ENCODE measurements around the gene SKI. TPM values are rescaled to one million over a fixed set of nuclear protein-coding genes. Genes with fewer than 3 reads are reported as not detected.
A peak's percentile ranks its signal among the peaks of the same experiment; 100 is the strongest.

SKI gene
- total RNA-seq, 1 donor from 2014 or later = 110 TPM

GRCh38 chr1:2317230-2318065 lies 89.3 kb downstream of the SKI start:
- Mint-ChIP-seq H3K4me3 (no peak overlapping the region), H3K9me3 (no peaks in the 10 kb centered on the region), H3K4me1 (peaks cover 44% of the 10 kb centered on the region), H3K36me3 (no peaks in the 10 kb centered on the region), H3K27me3 (ENCODE audit: low read depth) (no peaks in the 10 kb centered on the region), H3K27ac (peak overlapping the region; percentile 93)
- TF ChIP-seq, protein P1, sequence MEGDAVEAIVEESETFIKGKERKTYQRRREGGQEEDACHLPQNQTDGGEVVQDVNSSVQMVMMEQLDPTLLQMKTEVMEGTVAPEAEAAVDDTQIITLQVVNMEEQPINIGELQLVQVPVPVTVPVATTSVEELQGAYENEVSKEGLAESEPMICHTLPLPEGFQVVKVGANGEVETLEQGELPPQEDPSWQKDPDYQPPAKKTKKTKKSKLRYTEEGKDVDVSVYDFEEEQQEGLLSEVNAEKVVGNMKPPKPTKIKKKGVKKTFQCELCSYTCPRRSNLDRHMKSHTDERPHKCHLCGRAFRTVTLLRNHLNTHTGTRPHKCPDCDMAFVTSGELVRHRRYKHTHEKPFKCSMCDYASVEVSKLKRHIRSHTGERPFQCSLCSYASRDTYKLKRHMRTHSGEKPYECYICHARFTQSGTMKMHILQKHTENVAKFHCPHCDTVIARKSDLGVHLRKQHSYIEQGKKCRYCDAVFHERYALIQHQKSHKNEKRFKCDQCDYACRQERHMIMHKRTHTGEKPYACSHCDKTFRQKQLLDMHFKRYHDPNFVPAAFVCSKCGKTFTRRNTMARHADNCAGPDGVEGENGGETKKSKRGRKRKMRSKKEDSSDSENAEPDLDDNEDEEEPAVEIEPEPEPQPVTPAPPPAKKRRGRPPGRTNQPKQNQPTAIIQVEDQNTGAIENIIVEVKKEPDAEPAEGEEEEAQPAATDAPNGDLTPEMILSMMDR (IDR thresholded peaks at IDR 0.05; ENCODE audit: unreplicated experiment) = no peak
- no peak for DNase-seq (ENCODE audit: low spot score in 2 of 2, unreplicated experiment in 2 of 2)

- peaks cover 46% of the 10 kb centered on the region for H3K4me1 Mint-ChIP-seq
- TF ChIP-seq, protein P1 (IDR thresholded peaks at IDR 0.05; ENCODE audit: unreplicated experiment) = no peak
- DNase-seq (ENCODE audit: low spot score in 2 of 2, unreplicated experiment in 2 of 2) = no peak
- H3K9me3 Mint-ChIP-seq = no peaks in the 10 kb centered on the region
- H3K27me3 Mint-ChIP-seq (ENCODE audit: low read depth) = no peaks in the 10 kb centered on the region
- no peaks in the 10 kb centered on the region for H3K36me3 Mint-ChIP-seq
- no peak overlapping the region for H3K4me3 Mint-ChIP-seq
- H3K27ac Mint-ChIP-seq = peak overlapping the region; percentile 87
Measured at GRCh38 chr1:2318314-2319278, 90.5 kb downstream of the SKI start.

DNA sequence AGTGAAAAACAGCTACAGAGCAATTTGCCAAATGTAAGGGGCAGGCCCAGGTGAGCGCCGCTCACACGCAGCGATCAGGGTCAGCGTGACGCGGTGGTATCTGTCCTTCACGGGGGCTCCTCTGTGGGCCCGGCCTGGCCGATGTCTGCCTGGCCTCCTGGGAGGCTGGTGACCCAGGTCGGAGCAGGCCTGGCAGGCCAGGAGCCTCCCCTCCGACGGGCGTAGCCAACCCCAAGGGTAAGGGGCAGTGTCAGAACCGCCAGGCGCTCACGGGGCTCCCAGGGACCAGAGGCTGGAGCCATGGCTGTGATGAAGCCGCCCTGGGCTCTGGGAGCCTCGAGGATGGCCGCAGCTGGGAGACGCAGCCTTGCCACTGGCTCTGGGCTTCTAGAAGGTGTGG lies 91.2 kb downstream of the SKI start:
- TF ChIP-seq, protein P1 (IDR thresholded peaks at IDR 0.05; ENCODE audit: unreplicated experiment) = no peak
- Mint-ChIP-seq H3K4me3 (no peak overlapping the region), H3K4me1 (peaks cover 50% of the 10 kb centered on the region)

GRCh38 chr1:2320006-2320405 lies 91.9 kb downstream of the SKI start:
- Mint-ChIP-seq H3K27ac (peak overlapping the region; percentile 79), H3K27me3 (ENCODE audit: low read depth) (peaks cover 4% of the 10 kb centered on the region), H3K9me3 (no peaks in the 10 kb centered on the region), H3K36me3 (no peaks in the 10 kb centered on the region), H3K4me3 (no peak overlapping the region), H3K4me1 (peaks cover 51% of the 10 kb centered on the region)
- TF ChIP-seq, protein P1 (IDR thresholded peaks at IDR 0.05; ENCODE audit: unreplicated experiment) = no peak
- no peak for DNase-seq (ENCODE audit: low spot score in 2 of 2, unreplicated experiment in 2 of 2)

More for the DNA sequence above, 91.2 kb downstream of the SKI start:
- Mint-ChIP-seq H3K36me3 (no peaks in the 10 kb centered on the region), H3K27ac (peak overlapping the region; percentile 87), H3K9me3 (no peaks in the 10 kb centered on the region), H3K27me3 (ENCODE audit: low read depth) (peaks cover 1% of the 10 kb centered on the region)
- no peak for DNase-seq (ENCODE audit: low spot score in 2 of 2, unreplicated experiment in 2 of 2)

- Mint-ChIP-seq H3K4me3 (peak overlapping the region; percentile 36), H3K4me1 (peaks cover 46% of the 10 kb centered on the region), H3K27me3 (ENCODE audit: low read depth) (peaks cover 6% of the 10 kb centered on the region), H3K9me3 (no peaks in the 10 kb centered on the region), H3K27ac (peak overlapping the region; percentile 99), H3K36me3 (no peaks in the 10 kb centered on the region)
- DNase-seq (ENCODE audit: low spot score in 2 of 2, unreplicated experiment in 2 of 2) = no peak
- TF ChIP-seq, protein P1 (IDR thresholded peaks at IDR 0.05; ENCODE audit: unreplicated experiment) = no peak
Measured at GRCh38 chr1:2320760-2321667, 92.9 kb downstream of the SKI start.
